ENCODE measurements around the gene FSIP1. TPM values are rescaled to one million over a fixed set of nuclear protein-coding genes. Genes with fewer than 3 reads are reported as not detected.

The FSIP1 gene
- total RNA-seq, 1 experiment from 2014 or later, result 0.61 TPM

GRCh38 chr15:39685367-39685766, 97.3 kb downstream of the FSIP1 start:
- no peaks in the 10 kb centered on the region for H3K36me3 Mint-ChIP-seq
- H3K27ac Mint-ChIP-seq, result no peak overlapping the region
- H3K27me3 Mint-ChIP-seq (ENCODE audit: low read depth), result no peaks in the 10 kb centered on the region
- H3K4me1 Mint-ChIP-seq, result no peaks in the 10 kb centered on the region
- no peak for TF ChIP-seq TP53 (CRISPR knock-in tag; IDR thresholded peaks at IDR 0.05)
- TF ChIP-seq FOXJ3 (CRISPR knock-in tag; IDR thresholded peaks at IDR 0.05; ENCODE audit: borderline replicate concordance), result no peak
- TF ChIP-seq ZNF317 (CRISPR knock-in tag; IDR thresholded peaks at IDR 0.05; ENCODE audit: borderline replicate concordance, low read depth), result no peak
- no peak for TF ChIP-seq EMX1 (CRISPR knock-in tag; IDR thresholded peaks at IDR 0.05)
- TF ChIP-seq ZNF671 (CRISPR knock-in tag; IDR thresholded peaks at IDR 0.05), result no peak
- no peak for TF ChIP-seq FOXP4 (CRISPR knock-in tag; IDR thresholded peaks at IDR 0.05)
- no peak for TF ChIP-seq PRRX2 (CRISPR knock-in tag; IDR thresholded peaks at IDR 0.05)
- no peak for TF ChIP-seq NR3C1 (CRISPR knock-in tag; conservative IDR thresholded peaks at IDR 0.05; ENCODE audit: low read depth)
- TF ChIP-seq ZNF416 (CRISPR knock-in tag; IDR thresholded peaks at IDR 0.05), result no peak
- no peak for TF ChIP-seq MAX (CRISPR knock-in tag; IDR thresholded peaks at IDR 0.05)
- TF ChIP-seq ZNF423 (CRISPR knock-in tag; IDR thresholded peaks at IDR 0.05), result no peak
- TF ChIP-seq MLX (CRISPR knock-in tag; IDR thresholded peaks at IDR 0.05), result no peak
- no peak for TF ChIP-seq JUN (CRISPR knock-in tag; IDR thresholded peaks at IDR 0.05)
- DNase-seq (ENCODE audit: low spot score), result no peak
- no peak overlapping the region for H3K4me3 Mint-ChIP-seq
- CTCF ChIA-PET, result interaction anchor here (0.7 to 2.8 kb wide), 7 partner anchors 32 to 97 kb away, joined by 3 to 40 read pairs (median 3); partner anchors contain the start of gene FSIP1
- no peaks in the 10 kb centered on the region for H3K9me3 Mint-ChIP-seq
- POLR2A ChIA-PET, result no interaction called here
- no peak for ATAC-seq

- ChIA-PET POLR2A (no interaction called here), CTCF (interaction anchor here (0.5 to 2.1 kb wide), 4 partner anchors 72 to 905 kb away, joined by 3 to 21 read pairs (median 3); no protein-coding TSS in a partner anchor)
- ATAC-seq (no peak), DNase-seq (ENCODE audit: low spot score) (no peak)
- no peak for TF ChIP-seq FOXP4 (CRISPR knock-in tag; IDR thresholded peaks at IDR 0.05)
- no peak for TF ChIP-seq NR1H2 (CRISPR knock-in tag; IDR thresholded peaks at IDR 0.05)
- TF ChIP-seq RORB (CRISPR knock-in tag; IDR thresholded peaks at IDR 0.05), result no peak
- no peak for TF ChIP-seq ZNF219 (CRISPR knock-in tag; IDR thresholded peaks at IDR 0.05; ENCODE audit: borderline replicate concordance)
- TF ChIP-seq ZBTB43 (CRISPR knock-in tag; IDR thresholded peaks at IDR 0.05), result no peak
- no peak for TF ChIP-seq STAT6 (CRISPR knock-in tag; conservative IDR thresholded peaks at IDR 0.05; ENCODE audit: low read depth)
- TF ChIP-seq ATF1 (CRISPR knock-in tag; IDR thresholded peaks at IDR 0.05), result no peak
- TF ChIP-seq E2F1 (CRISPR knock-in tag; IDR thresholded peaks at IDR 0.05), result no peak
- no peak for TF ChIP-seq PRDM15 (CRISPR knock-in tag; IDR thresholded peaks at IDR 0.05)
- H3K9me3 Mint-ChIP-seq, result no peaks in the 10 kb centered on the region
- no peaks in the 10 kb centered on the region for H3K27me3 Mint-ChIP-seq (ENCODE audit: low read depth)
- H3K4me3 Mint-ChIP-seq, result no peak overlapping the region
- no peak overlapping the region for H3K27ac Mint-ChIP-seq
- H3K4me1 Mint-ChIP-seq, result no peaks in the 10 kb centered on the region
- H3K36me3 Mint-ChIP-seq, result no peaks in the 10 kb centered on the region
These were observed 98.4 kb downstream of the FSIP1 start for GRCh38 chr15:39684233-39684632.
